KMS-11 (cell line): ENCODE results near the gene RABEP1.
"Not testable (repeated sequence)": the region's sequence is repeated elsewhere in the genome, so short reads cannot be mapped to it uniquely, and the experiment has no call there.

Experiments
- H2AFZ ChIP-seq: fragments of 200-600 bp; sonication (generic); 2 replicates; pipeline ENCODE4 v1.6.1; 2016; ENCODE audit warnings: antibody characterized with exemption, mixed run types, low read depth
- H3K27ac ChIP-seq: fragments of 200-600 bp; sonication (generic); 2 replicates; pipeline ENCODE4 v1.6.1; 2016; ENCODE audit warnings: mild to moderate bottlenecking, mixed run types
- H3K27me3 ChIP-seq: fragments of 200-600 bp; sonication (generic); 2 replicates; pipeline ENCODE4 v1.6.1; 2017; ENCODE audit warnings: mild to moderate bottlenecking, low read depth, mixed run types, moderate library complexity; ENCODE audit not compliant: insufficient read depth
- H3K36me3 ChIP-seq: fragments of 200-600 bp; sonication (generic); 2 replicates; pipeline ENCODE4 v1.6.1; 2017; ENCODE audit warnings: mild to moderate bottlenecking, mixed run types; ENCODE audit not compliant: insufficient read depth
- H3K4me1 ChIP-seq: fragments of 200-600 bp; sonication (generic); 2 replicates; pipeline ENCODE4 v1.6.1; 2016; ENCODE audit warnings: mild to moderate bottlenecking, low read depth, mixed run types; ENCODE audit not compliant: poor library complexity, severe bottlenecking
- H3K4me2 ChIP-seq: fragments of 200-600 bp; sonication (generic); 2 replicates; pipeline ENCODE4 v1.7.0; 2016; ENCODE audit warnings: mild to moderate bottlenecking, mixed run types
- H3K4me3 ChIP-seq: fragments of 200-600 bp; sonication (generic); IDR thresholded peaks from 2 replicates; pipeline ENCODE4 v1.6.1; 2017; ENCODE audit warnings: low read depth, low read length, mixed read lengths; ENCODE audit not compliant: insufficient read depth
- H3K79me2 ChIP-seq: fragments of 200-600 bp; sonication (generic); 2 replicates; pipeline ENCODE4 v1.6.1; 2016; ENCODE audit warnings: low read depth, mixed run types; ENCODE audit not compliant: insufficient read depth
- H3K9ac ChIP-seq: fragments of 200-600 bp; sonication (generic); 2 replicates; pipeline ENCODE4 v1.6.1; 2016; ENCODE audit warnings: mild to moderate bottlenecking, mixed run types
- H4K20me1 ChIP-seq: fragments of 200-600 bp; sonication (generic); 2 replicates; pipeline ENCODE4 v1.6.1; 2016; ENCODE audit warnings: mild to moderate bottlenecking, mixed run types; ENCODE audit not compliant: insufficient read depth
- CTCF ChIP-seq: fragments of 200-600 bp; sonication (generic); conservative IDR thresholded peaks from 2 replicates; pipeline ENCODE4 v1.6.1; 2017; ENCODE audit warnings: low read depth, mild to moderate bottlenecking, antibody characterized with exemption, low read length, moderate library complexity, mixed read lengths

RABEP1 gene

GRCh38 chr17:5425826-5426225 is 143.7 kb downstream of the RABEP1 start:
- H3K27me3 ChIP-seq = no peaks in the 10 kb centered on the region
- no peaks in the 10 kb centered on the region for H3K4me1 ChIP-seq
- no peak overlapping the region for H3K4me2 ChIP-seq
- TF ChIP-seq CTCF = no peak
- no peaks in the 10 kb centered on the region for H4K20me1 ChIP-seq
- H3K27ac ChIP-seq = no peak overlapping the region
- no peak overlapping the region for H3K4me3 ChIP-seq
- H3K9ac ChIP-seq = no peak overlapping the region
- no peaks in the 10 kb centered on the region for H3K36me3 ChIP-seq
- no peak overlapping the region for H2AFZ ChIP-seq
- H3K79me2 ChIP-seq = no peaks in the 10 kb centered on the region

- no peaks in the 10 kb centered on the region for H3K36me3 ChIP-seq
- no peak for TF ChIP-seq CTCF
- H3K4me2 ChIP-seq = no peak overlapping the region
- H2AFZ ChIP-seq = no peak overlapping the region
- no peak overlapping the region for H3K4me3 ChIP-seq
- H3K27me3 ChIP-seq = no peaks in the 10 kb centered on the region
- H3K79me2 ChIP-seq = no peaks in the 10 kb centered on the region
- no peaks in the 10 kb centered on the region for H3K4me1 ChIP-seq
- no peaks in the 10 kb centered on the region for H4K20me1 ChIP-seq
- H3K9ac ChIP-seq = no peak overlapping the region
- no peak overlapping the region for H3K27ac ChIP-seq
Measured at GRCh38 chr17:5429191-5429887, 147.3 kb downstream of the RABEP1 start.

GRCh38 chr17:5430413-5430999 is 148.4 kb downstream of the RABEP1 start:
- Histone ChIP-seq H3K36me3 (no peaks in the 10 kb centered on the region), H4K20me1 (no peaks in the 10 kb centered on the region), H3K4me1 (no peaks in the 10 kb centered on the region), H2AFZ (no peak overlapping the region), H3K79me2 (no peaks in the 10 kb centered on the region), H3K27me3 (no peaks in the 10 kb centered on the region), H3K4me3 (no peak overlapping the region), H3K9ac (no peak overlapping the region), H3K4me2 (no peak overlapping the region), H3K27ac (no peak overlapping the region)
- TF ChIP-seq CTCF = no peak

GRCh38 chr17:5431234-5431633 is 149.2 kb downstream of the RABEP1 start:
- H3K79me2 ChIP-seq, H2AFZ ChIP-seq, H3K4me3 ChIP-seq, H3K27ac ChIP-seq, H3K4me2 ChIP-seq, H3K9ac ChIP-seq, H4K20me1 ChIP-seq, H3K36me3 ChIP-seq, H3K4me1 ChIP-seq, H3K27me3 ChIP-seq: not testable (repeated sequence)

- no peak overlapping the region for H3K27ac ChIP-seq
- no peak overlapping the region for H2AFZ ChIP-seq
- H3K79me2 ChIP-seq = peaks cover 11% of the 10 kb centered on the region; the same call in 1 of the 2 replicates
- no peaks in the 10 kb centered on the region for H3K4me1 ChIP-seq
- no peak overlapping the region for H3K4me3 ChIP-seq
- no peak for TF ChIP-seq CTCF
- no peak overlapping the region for H3K9ac ChIP-seq
- H3K36me3 ChIP-seq = no peaks in the 10 kb centered on the region
- H3K4me2 ChIP-seq = no peak overlapping the region
- no peaks in the 10 kb centered on the region for H4K20me1 ChIP-seq
- no peaks in the 10 kb centered on the region for H3K27me3 ChIP-seq
Measured at GRCh38 chr17:5431949-5432556, 150.0 kb downstream of the RABEP1 start.
